ENCODE measurements around the gene VIPR1.

GRCh38 chr3:42510325-42510724 lies 7.9 kb downstream of the VIPR1 start:
- TF ChIP-seq CTCF (IDR thresholded peaks at IDR 0.05) (no peak), POLR2AphosphoS5 (IDR thresholded peaks at IDR 0.05) (no peak)
